ENCODE data around the gene CA10. TPM values are rescaled to one million over a fixed set of nuclear protein-coding genes. Genes with fewer than 3 reads are reported as not detected.

The CA10 gene
- total RNA-seq, result not detected in 2 replicates
- long read RNA-seq, result 0 reads

DNA sequence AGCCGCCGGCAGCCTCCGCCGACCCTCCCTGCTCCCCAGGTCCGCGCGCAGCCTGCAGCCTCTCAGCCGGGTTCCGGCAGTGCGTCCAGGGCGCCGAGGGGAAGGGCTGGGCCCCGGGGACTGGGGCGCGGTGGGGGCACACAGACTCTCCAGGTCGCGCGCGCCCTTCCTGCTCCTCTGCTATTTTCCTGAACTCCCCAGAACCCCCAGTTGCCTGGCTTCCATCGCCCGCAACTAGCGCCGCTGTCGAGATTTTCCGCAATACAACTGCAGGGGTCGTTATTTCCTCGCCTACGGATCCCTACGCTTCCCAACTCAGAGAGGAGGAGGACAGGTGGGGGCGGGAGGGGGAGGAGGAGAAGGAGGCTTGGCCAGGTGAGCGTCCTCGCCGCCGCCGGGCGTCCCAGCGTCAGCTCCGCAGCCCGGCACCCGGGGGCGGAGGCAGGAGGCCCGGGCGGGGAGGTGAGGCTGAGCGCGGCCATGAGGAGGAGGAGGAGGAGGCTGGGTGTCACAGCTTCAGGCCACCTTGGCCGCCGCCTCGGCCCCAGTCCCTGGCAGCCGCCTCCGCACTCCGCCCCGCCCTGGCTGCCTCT lies at the start of gene CA10:
CA10 (minus strand) TSS at position 265 of the 593 bp plus-strand sequence.
- Mint-ChIP-seq H3K27ac (ENCODE audit: unreplicated experiment) (no peak within 1 kb of the TSS), H3K4me3 (ENCODE audit: unreplicated experiment) (no peak within 1 kb of the TSS), H3K9me3 (ENCODE audit: unreplicated experiment) (no peaks in the 10 kb centered on the region), H3K4me1 (ENCODE audit: unreplicated experiment) (peaks cover 2% of the 10 kb centered on the region), H3K36me3 (ENCODE audit: unreplicated experiment) (no peaks in the 10 kb centered on the region), H3K27me3 (ENCODE audit: unreplicated experiment) (peaks cover 44% of the 10 kb centered on the region)
- no peak for DNase-seq (ENCODE audit: extremely low spot score, unreplicated experiment)
- TF ChIP-seq, protein P1, sequence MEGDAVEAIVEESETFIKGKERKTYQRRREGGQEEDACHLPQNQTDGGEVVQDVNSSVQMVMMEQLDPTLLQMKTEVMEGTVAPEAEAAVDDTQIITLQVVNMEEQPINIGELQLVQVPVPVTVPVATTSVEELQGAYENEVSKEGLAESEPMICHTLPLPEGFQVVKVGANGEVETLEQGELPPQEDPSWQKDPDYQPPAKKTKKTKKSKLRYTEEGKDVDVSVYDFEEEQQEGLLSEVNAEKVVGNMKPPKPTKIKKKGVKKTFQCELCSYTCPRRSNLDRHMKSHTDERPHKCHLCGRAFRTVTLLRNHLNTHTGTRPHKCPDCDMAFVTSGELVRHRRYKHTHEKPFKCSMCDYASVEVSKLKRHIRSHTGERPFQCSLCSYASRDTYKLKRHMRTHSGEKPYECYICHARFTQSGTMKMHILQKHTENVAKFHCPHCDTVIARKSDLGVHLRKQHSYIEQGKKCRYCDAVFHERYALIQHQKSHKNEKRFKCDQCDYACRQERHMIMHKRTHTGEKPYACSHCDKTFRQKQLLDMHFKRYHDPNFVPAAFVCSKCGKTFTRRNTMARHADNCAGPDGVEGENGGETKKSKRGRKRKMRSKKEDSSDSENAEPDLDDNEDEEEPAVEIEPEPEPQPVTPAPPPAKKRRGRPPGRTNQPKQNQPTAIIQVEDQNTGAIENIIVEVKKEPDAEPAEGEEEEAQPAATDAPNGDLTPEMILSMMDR (IDR thresholded peaks at IDR 0.05), result no peak

DNA sequence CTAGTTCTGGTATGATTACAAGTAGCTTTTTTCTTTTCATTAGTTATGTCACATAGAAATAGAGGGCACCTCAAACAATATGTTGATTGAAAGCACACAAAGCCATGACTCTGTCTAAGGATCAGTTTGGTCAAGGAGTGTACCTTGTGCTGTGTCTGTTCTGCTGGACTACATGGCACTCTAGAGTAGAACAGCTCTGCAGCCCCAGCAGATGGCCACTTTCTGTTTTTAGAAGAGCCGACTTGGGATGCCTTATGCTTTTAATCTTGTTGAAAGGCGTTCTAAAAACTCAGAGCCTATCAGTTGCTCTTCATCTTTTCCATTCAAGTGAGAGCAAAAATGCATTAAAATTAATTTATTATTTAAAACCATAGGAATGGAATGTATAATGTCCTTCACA lies 49.3 kb upstream of the CA10 start:
- Mint-ChIP-seq H3K36me3 (ENCODE audit: unreplicated experiment) (no peaks in the 10 kb centered on the region), H3K4me3 (ENCODE audit: unreplicated experiment) (no peak overlapping the region), H3K9me3 (ENCODE audit: unreplicated experiment) (no peaks in the 10 kb centered on the region), H3K4me1 (ENCODE audit: unreplicated experiment) (no peaks in the 10 kb centered on the region), H3K27ac (ENCODE audit: unreplicated experiment) (no peak overlapping the region), H3K27me3 (ENCODE audit: unreplicated experiment) (no peaks in the 10 kb centered on the region)
- no peak for DNase-seq (ENCODE audit: extremely low spot score, unreplicated experiment)
- TF ChIP-seq, protein P1 (IDR thresholded peaks at IDR 0.05), result no peak

DNA sequence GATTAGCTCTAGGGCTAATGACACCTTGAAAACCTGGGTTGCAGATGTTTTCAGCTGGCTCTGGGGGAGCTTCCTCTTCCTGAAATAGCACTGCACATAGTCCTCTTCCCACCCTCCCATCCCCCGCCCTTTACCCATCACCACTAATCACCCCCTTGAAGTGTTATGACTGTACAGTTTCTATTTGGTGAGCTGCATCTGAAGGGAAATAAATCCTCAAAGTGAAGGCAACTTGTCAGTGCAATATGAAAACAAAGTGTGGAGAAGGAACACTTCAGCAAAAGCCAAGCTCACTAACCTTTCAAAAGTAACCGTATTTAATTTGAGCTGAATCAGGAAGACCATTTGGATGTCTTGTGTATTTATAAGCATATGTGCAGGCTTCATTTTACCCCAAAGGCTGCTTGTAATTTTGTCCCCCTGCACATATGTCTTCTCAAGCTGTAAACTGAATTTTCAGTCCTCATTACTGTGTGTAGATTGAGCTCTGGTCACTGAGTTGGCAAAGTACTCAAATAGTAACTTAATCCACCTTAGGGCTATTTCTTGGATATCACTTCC lies 44.1 kb upstream of the CA10 start:
- Mint-ChIP-seq H3K4me3 (ENCODE audit: unreplicated experiment) (no peak overlapping the region), H3K27me3 (ENCODE audit: unreplicated experiment) (no peaks in the 10 kb centered on the region)
- TF ChIP-seq, protein P1 (IDR thresholded peaks at IDR 0.05), result no peak

DNA sequence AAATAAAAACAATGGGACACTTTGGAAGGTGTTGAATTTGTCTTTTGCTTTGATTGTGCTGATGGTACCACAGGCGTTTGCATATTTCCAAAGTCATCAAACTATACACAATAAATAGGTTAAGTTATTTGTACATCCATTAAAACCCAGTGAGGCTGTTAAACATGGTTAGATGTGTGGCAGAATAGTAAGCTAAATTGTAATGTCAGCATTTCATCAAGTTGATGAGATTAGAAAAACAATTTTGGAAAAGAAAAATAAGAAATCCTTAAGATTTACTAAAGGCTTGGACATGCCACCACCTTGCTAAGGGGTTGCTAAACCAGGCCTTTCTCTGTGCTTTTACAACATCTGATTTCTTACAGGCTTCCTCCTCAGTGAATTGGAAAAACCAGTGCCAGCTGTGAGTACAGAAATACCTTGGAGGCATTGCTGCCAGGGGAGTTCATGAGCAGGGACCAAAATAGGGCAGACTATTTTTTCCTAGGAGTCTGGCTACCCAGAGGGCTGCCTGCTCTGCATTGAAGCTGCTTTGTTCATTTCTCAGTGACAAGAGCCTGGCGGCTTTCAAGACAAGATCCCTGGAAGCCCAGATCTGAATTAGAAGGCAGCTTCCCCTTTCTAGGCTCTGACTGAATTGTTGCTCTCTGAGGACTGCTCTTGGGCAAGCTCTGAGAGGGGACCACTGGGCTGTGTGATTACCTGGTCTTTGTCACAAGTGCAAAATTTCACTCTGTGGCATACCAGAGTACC lies 43.4 kb upstream of the CA10 start:
- Mint-ChIP-seq H3K36me3 (ENCODE audit: unreplicated experiment) (no peaks in the 10 kb centered on the region), H3K27me3 (ENCODE audit: unreplicated experiment) (no peaks in the 10 kb centered on the region)
- TF ChIP-seq, protein P1 (IDR thresholded peaks at IDR 0.05), result no peak

More for the DNA sequence above, 44.1 kb upstream of the CA10 start:
- DNase-seq (ENCODE audit: extremely low spot score, unreplicated experiment), result no peak
- Mint-ChIP-seq H3K36me3 (ENCODE audit: unreplicated experiment) (no peaks in the 10 kb centered on the region), H3K27ac (ENCODE audit: unreplicated experiment) (no peak overlapping the region), H3K4me1 (ENCODE audit: unreplicated experiment) (no peaks in the 10 kb centered on the region), H3K9me3 (ENCODE audit: unreplicated experiment) (no peaks in the 10 kb centered on the region)

DNA sequence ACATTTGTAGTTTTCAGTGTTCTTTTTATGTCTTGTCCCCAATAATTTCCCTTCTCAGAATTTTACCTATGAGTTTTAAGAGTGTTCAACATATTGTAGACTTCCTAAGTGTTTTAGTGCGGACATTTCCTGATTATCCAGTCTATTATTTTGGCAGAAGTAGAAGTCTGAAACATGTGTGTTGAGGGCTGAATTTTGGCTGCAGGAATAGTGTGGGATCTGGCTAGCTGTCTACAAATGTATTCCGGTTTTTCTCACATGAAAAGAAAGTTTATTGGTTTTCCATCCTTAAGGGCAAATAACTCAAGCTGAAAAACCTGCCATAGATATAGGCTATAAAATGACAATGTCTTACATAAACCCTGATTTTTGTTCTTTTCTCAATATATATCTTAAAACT lies 33.0 kb upstream of the CA10 start:
- H3K9me3 Mint-ChIP-seq (ENCODE audit: unreplicated experiment), result no peaks in the 10 kb centered on the region
- TF ChIP-seq, protein P1 (IDR thresholded peaks at IDR 0.05), result no peak
- H3K36me3 Mint-ChIP-seq (ENCODE audit: unreplicated experiment), result no peaks in the 10 kb centered on the region
- H3K4me3 Mint-ChIP-seq (ENCODE audit: unreplicated experiment), result no peak overlapping the region
- no peak for DNase-seq (ENCODE audit: extremely low spot score, unreplicated experiment)
- no peak overlapping the region for H3K27ac Mint-ChIP-seq (ENCODE audit: unreplicated experiment)
- no peaks in the 10 kb centered on the region for H3K27me3 Mint-ChIP-seq (ENCODE audit: unreplicated experiment)
- no peaks in the 10 kb centered on the region for H3K4me1 Mint-ChIP-seq (ENCODE audit: unreplicated experiment)

More for the DNA sequence above, 43.4 kb upstream of the CA10 start:
- Mint-ChIP-seq H3K4me1 (ENCODE audit: unreplicated experiment) (no peaks in the 10 kb centered on the region), H3K27ac (ENCODE audit: unreplicated experiment) (no peak overlapping the region), H3K4me3 (ENCODE audit: unreplicated experiment) (no peak overlapping the region), H3K9me3 (ENCODE audit: unreplicated experiment) (no peaks in the 10 kb centered on the region)
- DNase-seq (ENCODE audit: extremely low spot score, unreplicated experiment), result no peak

Measured in osteocyte (in vitro differentiated cells).